Measurements from ENCODE around the gene IMPG1. TPM values are rescaled to one million over a fixed set of nuclear protein-coding genes. Genes with fewer than 3 reads are reported as not detected.
"Not testable (repeated sequence)": the region's sequence is repeated elsewhere in the genome, so short reads cannot be mapped to it uniquely, and the experiment has no call there.

IMPG1 gene
- total RNA-seq, 1 experiment from 2014 or later = not detected

DNA sequence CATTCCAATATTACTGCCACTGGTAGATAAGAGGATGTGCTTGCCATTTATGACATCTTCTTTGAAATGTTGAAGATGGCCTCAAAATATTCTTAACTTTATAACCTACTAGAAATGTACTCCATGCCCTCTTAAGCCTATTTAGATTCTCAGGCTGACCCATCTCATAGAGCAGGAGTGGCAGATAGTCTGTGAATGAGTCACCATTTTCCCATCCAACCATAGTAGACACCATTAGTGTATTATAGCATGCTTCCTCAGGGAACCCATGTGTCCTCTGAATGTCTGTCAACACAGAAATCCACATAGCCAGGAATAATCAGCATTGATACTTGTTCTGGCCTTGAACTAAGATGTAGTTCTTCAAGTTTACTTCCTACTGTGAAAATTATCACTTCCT is 150.2 kb downstream of the IMPG1 start:
- Mint-ChIP-seq H3K9me3 (ENCODE audit: low read depth, unreplicated experiment) (no peaks in the 10 kb centered on the region), H3K4me3 (ENCODE audit: low read depth, unreplicated experiment) (no peak overlapping the region), H3K4me1 (ENCODE audit: low read depth, unreplicated experiment) (peaks cover 7% of the 10 kb centered on the region), H3K36me3 (ENCODE audit: insufficient read depth, unreplicated experiment) (no peaks in the 10 kb centered on the region), H3K27ac (ENCODE audit: unreplicated experiment) (no peak overlapping the region), H3K27me3 (ENCODE audit: unreplicated experiment) (no peaks in the 10 kb centered on the region)
- CTCF ChIA-PET = no interaction called here
- no peak for DNase-seq
- intact Hi-C loops (cut with micrococcal nuclease; ENCODE audit: unreplicated experiment) = no loop called here
- TF ChIP-seq, protein P1, sequence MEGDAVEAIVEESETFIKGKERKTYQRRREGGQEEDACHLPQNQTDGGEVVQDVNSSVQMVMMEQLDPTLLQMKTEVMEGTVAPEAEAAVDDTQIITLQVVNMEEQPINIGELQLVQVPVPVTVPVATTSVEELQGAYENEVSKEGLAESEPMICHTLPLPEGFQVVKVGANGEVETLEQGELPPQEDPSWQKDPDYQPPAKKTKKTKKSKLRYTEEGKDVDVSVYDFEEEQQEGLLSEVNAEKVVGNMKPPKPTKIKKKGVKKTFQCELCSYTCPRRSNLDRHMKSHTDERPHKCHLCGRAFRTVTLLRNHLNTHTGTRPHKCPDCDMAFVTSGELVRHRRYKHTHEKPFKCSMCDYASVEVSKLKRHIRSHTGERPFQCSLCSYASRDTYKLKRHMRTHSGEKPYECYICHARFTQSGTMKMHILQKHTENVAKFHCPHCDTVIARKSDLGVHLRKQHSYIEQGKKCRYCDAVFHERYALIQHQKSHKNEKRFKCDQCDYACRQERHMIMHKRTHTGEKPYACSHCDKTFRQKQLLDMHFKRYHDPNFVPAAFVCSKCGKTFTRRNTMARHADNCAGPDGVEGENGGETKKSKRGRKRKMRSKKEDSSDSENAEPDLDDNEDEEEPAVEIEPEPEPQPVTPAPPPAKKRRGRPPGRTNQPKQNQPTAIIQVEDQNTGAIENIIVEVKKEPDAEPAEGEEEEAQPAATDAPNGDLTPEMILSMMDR (IDR thresholded peaks at IDR 0.05; ENCODE audit: unreplicated experiment) = no peak
- BruUV-seq (replicated peaks) = no TSS peak

GRCh38 chr6:75913040-75913439 is 159.4 kb downstream of the IMPG1 start:
- peaks cover 12% of the 10 kb centered on the region for H3K36me3 Mint-ChIP-seq (ENCODE audit: insufficient read depth, unreplicated experiment)
- no peak overlapping the region for H3K27ac Mint-ChIP-seq (ENCODE audit: unreplicated experiment)
- H3K27me3 Mint-ChIP-seq (ENCODE audit: unreplicated experiment) = no peaks in the 10 kb centered on the region
- TF ChIP-seq, protein P1 (IDR thresholded peaks at IDR 0.05; ENCODE audit: unreplicated experiment) = no peak
- no peaks in the 10 kb centered on the region for H3K9me3 Mint-ChIP-seq (ENCODE audit: low read depth, unreplicated experiment)
- BruUV-seq (replicated peaks) = no TSS peak
- intact Hi-C loops (cut with micrococcal nuclease; ENCODE audit: unreplicated experiment) = no loop called here
- DNase-seq = no peak
- CTCF ChIA-PET = no interaction called here
- H3K4me3 Mint-ChIP-seq (ENCODE audit: low read depth, unreplicated experiment) = no peak overlapping the region
- H3K4me1 Mint-ChIP-seq (ENCODE audit: low read depth, unreplicated experiment) = no peaks in the 10 kb centered on the region

DNA sequence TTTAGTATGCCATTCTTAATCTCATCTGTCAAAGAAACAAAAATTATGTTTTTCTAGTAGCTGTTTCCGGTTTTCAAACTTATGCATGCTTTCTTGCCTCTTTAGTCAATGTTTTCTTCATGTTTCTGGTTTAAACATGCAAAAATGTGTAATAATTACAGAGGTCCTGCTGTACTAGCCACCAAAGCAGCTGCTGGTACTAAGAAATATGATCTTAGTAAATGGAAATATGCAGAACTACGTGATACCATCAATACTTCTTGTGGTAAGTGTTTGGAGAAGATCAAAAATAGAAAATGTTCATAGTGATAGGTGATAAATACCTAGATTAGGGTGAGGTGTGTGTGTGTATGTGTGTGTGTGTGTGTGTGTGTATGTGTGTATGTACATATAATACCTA is 165.0 kb downstream of the IMPG1 start:
- BruUV-seq (replicated peaks) = no TSS peak
- CTCF ChIA-PET = no interaction called here

GRCh38 chr6:75906871-75907270 is 165.6 kb downstream of the IMPG1 start:
- CTCF ChIA-PET = no interaction called here
- H3K27me3 Mint-ChIP-seq (ENCODE audit: unreplicated experiment) = no peaks in the 10 kb centered on the region

More for the DNA sequence above, 165.0 kb downstream of the IMPG1 start:
- intact Hi-C loops (cut with micrococcal nuclease; ENCODE audit: unreplicated experiment) = no loop called here
- no peaks in the 10 kb centered on the region for H3K4me1 Mint-ChIP-seq (ENCODE audit: low read depth, unreplicated experiment)
- no peaks in the 10 kb centered on the region for H3K9me3 Mint-ChIP-seq (ENCODE audit: low read depth, unreplicated experiment)
- DNase-seq = no peak
- H3K27ac Mint-ChIP-seq (ENCODE audit: unreplicated experiment) = no peak overlapping the region
- H3K27me3 Mint-ChIP-seq (ENCODE audit: unreplicated experiment) = no peaks in the 10 kb centered on the region
- no peak overlapping the region for H3K4me3 Mint-ChIP-seq (ENCODE audit: low read depth, unreplicated experiment)
- TF ChIP-seq, protein P1 (IDR thresholded peaks at IDR 0.05; ENCODE audit: unreplicated experiment) = no peak
- H3K36me3 Mint-ChIP-seq (ENCODE audit: insufficient read depth, unreplicated experiment) = peaks cover 6% of the 10 kb centered on the region

GRCh38 chr6:75905129-75905528 is 167.3 kb downstream of the IMPG1 start:
- H3K27ac Mint-ChIP-seq (ENCODE audit: unreplicated experiment); H3K9me3 Mint-ChIP-seq (ENCODE audit: low read depth, unreplicated experiment); BruUV-seq (replicated peaks); intact Hi-C loops (cut with micrococcal nuclease; ENCODE audit: unreplicated experiment); DNase-seq; H3K4me3 Mint-ChIP-seq (ENCODE audit: low read depth, unreplicated experiment); H3K36me3 Mint-ChIP-seq (ENCODE audit: insufficient read depth, unreplicated experiment); CTCF ChIA-PET; H3K27me3 Mint-ChIP-seq (ENCODE audit: unreplicated experiment); H3K4me1 Mint-ChIP-seq (ENCODE audit: low read depth, unreplicated experiment): not testable (repeated sequence)

More at GRCh38 chr6:75906871-75907270, 165.6 kb downstream of the IMPG1 start:
- TF ChIP-seq, protein P1 (IDR thresholded peaks at IDR 0.05; ENCODE audit: unreplicated experiment) = no peak
- intact Hi-C loops (cut with micrococcal nuclease; ENCODE audit: unreplicated experiment) = no loop called here
- no peak for DNase-seq
- H3K4me1 Mint-ChIP-seq (ENCODE audit: low read depth, unreplicated experiment) = no peaks in the 10 kb centered on the region
- H3K4me3 Mint-ChIP-seq (ENCODE audit: low read depth, unreplicated experiment) = no peak overlapping the region
- H3K36me3 Mint-ChIP-seq (ENCODE audit: insufficient read depth, unreplicated experiment) = peaks cover 6% of the 10 kb centered on the region
- H3K9me3 Mint-ChIP-seq (ENCODE audit: low read depth, unreplicated experiment) = no peaks in the 10 kb centered on the region
- no TSS peak for BruUV-seq (replicated peaks)
- no peak overlapping the region for H3K27ac Mint-ChIP-seq (ENCODE audit: unreplicated experiment)

GRCh38 chr6:75900216-75900615 is 172.2 kb downstream of the IMPG1 start:
- H3K4me3 Mint-ChIP-seq (ENCODE audit: low read depth, unreplicated experiment); BruUV-seq (replicated peaks); H3K9me3 Mint-ChIP-seq (ENCODE audit: low read depth, unreplicated experiment); H3K27ac Mint-ChIP-seq (ENCODE audit: unreplicated experiment); H3K4me1 Mint-ChIP-seq (ENCODE audit: low read depth, unreplicated experiment); DNase-seq; CTCF ChIA-PET; H3K27me3 Mint-ChIP-seq (ENCODE audit: unreplicated experiment); intact Hi-C loops (cut with micrococcal nuclease; ENCODE audit: unreplicated experiment); H3K36me3 Mint-ChIP-seq (ENCODE audit: insufficient read depth, unreplicated experiment): not testable (repeated sequence)
